HG03108 (cell line): ENCODE measurements around the gene HOXC13.

Source experiments
- ATAC-seq: cut with Tn5 transposase; IDR thresholded peaks from one replicate; pipeline ENCODE4 v1.9.1; 2021; ENCODE audit warnings: moderate library complexity; ENCODE audit not compliant: unreplicated experiment

Gene HOXC13

DNA sequence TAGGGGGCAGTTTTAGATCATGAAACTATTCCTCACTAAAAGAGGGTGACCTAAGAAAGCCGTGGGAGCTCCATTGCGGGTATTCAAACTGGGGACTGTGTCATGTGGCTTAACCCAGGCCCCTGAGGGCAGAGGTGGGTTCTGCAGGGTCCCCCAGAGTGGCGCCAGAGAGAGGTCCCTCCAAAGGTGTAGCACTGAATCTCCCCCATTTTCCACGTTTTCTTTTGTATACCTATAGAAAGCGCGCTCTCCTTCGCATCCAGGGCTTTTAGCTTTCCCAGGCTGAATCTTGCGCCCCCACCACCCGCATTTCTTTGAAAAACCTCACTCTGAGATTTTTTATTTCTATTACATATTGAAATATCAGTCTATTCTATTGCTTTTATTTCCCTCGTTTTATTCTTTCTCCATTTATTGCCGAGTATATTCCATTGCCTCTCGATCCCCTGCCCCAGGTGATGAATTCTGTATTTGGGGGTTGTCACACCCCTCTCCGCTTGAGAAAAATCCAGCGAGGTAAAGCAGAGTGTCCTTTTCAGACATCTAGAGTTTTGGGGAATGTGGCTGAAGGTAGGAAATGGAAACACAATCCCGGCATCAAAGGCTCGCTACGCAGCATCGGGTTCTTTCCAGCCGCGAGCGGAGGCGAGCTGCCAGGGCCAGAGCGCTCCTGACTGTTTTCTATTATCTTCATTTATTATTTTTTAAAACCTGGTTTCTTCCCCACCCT lies 870 bp upstream of the HOXC13 start:
- ATAC-seq, result no peak

DNA sequence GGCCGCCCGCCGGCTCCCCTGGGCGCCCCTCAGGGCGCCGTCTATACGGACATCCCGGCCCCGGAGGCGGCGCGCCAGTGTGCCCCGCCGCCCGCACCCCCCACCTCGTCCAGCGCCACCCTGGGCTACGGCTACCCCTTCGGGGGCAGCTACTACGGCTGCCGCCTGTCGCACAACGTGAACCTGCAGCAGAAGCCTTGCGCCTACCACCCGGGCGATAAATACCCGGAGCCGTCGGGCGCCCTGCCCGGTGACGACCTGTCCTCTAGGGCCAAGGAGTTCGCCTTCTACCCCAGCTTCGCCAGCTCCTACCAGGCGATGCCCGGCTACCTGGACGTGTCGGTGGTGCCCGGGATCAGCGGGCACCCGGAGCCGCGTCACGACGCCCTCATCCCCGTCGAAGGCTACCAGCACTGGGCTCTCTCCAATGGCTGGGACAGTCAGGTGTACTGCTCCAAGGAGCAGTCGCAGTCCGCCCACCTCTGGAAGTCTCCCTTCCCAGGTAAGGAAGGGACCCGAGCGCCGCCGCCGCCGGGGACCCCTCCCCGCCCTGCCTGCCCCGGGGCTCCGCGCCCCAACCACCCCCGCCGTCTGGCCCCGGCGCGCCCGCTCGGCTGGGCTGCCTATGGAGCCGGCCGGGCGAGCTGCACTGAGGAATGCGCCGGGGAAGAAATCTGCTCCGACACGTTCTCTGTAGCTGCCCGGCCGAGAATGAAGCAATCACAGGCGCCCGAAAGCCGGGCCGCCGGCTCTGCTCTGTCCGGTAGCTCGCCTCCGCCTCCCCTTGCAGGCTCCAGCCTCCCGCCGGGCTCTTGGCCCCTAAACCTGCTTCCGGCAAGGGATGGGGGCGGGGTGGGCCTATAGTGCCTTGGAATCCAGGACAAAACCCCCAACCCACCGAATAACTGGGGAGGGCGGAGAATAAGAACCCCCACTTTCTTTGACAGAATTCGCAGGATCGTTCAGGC lies 794 bp downstream of the HOXC13 start:
- ATAC-seq, result no peak

- no peak for ATAC-seq
Measured at GRCh38 chr12:53940443-53941014, 1.9 kb downstream of the HOXC13 start.

DNA sequence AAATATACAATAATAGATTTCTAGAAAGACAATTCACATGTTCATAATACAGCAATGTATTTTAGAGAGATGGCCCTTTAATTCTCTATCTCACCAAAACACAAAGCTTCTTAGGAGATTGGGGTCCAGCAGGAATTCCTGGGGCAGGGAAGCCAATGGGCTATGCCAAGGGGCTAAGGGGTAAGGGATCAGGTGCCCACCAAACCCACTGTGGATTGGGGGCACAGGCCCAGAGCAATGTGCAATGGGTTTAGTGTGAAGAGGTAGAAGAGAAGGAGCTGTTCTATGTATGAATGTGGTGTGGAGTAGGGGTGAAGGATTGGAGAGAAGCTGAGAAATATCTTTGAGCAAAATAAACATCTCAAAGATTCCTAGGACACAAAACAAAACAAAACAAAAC lies 2.6 kb downstream of the HOXC13 start:
- ATAC-seq, result no peak

DNA sequence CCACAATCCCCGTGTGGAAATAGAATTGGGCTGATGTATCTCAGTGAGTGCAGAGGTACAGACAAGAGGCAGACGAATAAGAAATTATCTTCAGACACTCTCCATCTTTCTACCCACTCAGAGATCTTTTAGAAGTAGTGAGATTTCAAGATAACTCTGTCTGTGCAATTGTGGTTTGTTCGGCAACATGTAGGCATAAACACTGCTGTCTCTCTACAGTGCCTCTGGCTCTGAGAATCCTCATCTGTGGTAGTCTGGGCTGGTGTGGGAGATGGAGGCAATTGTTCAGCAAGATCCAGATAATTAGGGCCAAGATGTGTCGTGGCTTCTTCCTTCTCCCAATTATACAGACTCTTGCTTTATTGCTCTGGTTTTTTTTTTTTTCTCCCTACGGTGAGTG lies 3.1 kb downstream of the HOXC13 start:
- ATAC-seq, result no peak

GRCh38 chr12:53942467-53942997 lies 3.9 kb downstream of the HOXC13 start:
- no peak for ATAC-seq

DNA sequence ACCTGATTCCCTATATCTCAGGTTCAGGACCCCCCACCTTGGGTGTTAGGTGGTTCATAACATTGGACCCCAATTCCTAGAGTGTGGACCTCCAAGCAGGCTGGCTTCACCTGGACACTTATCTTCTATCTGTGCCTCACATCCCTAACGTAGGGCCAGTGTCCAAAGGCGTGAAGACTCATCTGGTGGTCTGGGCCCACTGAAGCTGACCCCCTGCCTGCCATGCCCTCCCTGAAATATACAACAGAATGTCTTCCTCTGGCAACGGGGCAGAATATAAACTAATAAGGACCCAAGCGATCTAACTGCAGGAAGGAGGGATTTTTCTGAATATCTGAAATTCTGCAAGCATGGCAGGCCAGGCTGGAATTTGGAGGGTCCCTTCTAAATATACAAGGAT lies 5.6 kb downstream of the HOXC13 start:
- ATAC-seq, result no peak

DNA sequence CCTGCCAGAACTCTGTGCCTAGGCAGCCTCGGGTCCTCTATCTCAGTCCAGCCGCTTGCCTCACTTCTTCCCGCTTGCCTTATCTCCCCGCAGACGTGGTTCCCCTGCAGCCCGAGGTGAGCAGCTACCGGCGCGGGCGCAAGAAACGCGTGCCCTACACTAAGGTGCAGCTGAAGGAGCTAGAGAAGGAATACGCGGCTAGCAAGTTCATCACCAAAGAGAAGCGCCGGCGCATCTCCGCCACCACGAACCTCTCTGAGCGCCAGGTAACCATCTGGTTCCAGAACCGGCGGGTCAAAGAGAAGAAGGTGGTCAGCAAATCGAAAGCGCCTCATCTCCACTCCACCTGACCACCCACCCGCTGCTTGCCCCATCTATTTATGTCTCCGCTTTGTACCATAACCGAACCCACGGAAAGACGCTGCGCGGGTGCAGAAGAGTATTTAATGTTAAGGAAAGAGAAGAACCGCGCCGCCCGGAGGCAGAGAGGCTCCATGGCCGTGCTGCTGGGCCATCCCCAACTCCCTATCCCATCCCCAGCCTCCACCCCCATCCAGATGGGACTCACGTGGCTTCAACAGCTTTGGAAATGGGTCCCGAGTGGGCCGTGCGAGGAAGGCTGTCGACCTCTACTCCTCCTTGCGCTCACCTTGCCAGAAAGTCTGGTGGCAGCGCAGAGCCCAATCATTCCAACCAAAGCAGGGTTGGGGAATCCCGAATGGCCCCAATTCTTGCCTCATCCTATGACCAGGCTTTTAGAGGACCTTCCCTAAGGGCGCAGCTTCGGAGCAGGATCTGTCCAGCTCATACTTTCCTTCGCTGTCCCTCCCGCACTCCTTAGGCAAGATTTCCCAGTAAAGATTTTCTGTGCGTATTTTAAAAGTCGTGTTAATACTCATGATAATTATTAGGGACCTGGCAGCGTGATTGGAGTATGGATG lies 6.5 kb downstream of the HOXC13 start:
- no peak for ATAC-seq

DNA sequence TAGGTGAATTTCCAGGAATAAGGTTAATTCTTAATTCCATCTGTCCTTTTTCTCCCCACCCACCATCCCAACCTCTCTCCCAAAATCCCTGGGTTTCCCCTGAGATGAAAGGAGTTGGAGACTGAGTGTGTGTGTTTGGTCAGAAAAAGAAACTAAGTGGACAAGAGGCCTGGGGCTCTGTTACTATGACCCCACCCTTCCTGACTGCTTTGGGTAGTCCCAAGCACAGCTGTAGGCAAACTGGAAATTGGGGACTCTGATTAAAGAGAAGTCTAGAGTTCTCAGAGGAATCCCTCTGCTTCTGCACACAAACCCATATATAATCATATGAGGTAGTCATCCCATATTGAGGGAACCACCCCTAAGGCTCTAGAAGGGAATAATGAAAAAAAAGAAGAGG lies 9.1 kb downstream of the HOXC13 start:
- ATAC-seq, result no peak

DNA sequence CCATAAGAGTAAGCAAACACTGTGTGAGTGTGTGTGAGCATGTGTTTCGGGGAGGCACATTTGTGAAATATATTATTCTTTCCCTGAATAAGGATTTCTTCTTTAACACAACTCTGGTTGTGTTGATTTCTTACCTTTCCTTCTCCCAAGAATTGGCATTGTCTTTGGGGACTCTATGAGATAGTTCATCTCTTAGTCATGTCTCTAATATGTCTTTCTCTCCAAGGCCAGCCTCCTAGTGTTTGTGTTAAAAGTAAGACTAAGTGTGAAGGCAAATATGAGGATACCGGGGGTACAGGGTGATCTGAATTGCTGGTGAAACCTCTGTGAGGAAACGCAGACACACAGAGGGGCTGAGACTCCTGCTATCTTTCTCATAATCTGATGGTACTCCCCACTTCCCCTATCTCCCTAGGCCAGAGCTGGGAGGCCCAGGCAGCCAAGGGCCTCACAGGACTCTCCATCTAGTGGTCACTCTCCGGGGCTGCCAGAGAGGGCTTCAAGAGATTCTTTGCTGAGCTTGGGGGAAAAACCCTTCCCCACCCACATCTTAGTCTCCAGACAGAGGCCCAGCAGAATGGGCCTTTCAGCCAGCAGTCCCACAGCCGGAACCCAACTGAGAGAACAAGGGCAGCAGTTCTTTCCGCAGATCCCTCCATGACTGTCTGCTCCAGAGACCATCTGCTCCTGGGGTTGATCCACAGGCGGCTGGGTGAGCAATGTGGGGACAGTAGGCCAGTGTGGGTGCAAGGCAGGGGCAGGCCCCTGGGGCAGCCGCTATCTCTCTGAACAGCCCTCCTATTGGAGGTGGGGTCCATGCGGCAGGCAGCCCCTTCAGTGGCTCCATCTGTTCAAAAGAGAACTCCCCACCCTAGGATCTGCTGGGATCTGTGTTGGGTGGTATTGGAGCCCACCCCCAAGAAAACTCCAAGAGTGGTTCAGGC lies 10.3 kb downstream of the HOXC13 start:
- no peak for ATAC-seq

DNA sequence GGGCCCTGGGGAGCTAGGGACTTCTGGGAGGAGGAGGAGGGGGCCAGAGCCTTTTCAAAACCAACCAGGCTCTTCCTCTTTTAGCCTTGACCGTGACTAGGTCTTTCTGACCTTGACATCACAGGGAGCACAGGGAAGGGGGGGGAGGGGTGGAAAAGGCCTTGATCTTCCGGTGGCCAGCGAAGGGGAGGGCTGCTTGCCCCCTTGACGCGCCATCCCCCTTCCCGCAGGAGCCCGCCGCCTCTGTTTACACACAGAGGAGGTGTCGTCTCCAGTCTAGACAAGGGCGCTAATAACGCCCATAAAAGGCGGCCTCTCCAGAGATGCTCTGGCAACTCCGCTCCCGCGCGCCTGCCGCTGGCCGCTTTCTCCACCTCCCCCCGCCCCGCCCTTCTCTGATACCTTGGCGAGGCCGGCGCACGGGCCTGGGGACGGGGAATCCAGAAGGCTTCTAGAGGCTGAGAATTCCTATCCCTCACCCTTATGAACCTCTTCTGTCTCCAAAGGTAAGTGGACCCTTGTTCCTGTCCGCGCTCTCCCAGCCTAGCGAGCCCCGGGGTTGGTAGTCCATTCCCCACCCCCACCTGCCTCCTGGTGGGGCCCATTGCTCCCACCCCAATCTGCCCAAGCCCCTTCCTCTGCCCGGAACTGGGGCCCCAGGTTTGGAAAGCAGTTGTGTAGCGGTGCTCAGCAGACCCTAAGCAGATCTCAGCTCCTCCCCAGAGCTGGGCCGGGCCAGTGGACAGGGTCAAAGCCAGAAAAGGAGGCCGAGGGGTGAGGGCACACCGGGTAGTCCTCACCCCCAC lies 11.2 kb downstream of the HOXC13 start:
- no peak for ATAC-seq

DNA sequence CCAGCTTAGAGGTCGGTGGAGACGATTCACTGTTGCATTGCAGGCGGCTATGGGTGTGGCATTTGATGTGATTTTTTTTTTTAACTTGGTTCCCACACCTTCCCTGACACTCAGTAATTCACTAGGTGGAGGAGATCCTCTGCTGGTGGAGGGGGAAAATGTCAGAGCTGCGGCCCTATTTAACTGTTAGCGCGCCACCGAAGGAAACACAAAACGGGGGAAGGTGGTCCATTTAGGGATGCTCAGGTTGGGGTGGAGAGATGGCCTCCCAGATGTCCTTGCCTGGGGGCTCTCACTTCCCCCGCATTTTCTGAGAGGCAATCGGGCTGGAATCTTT lies 11.8 kb downstream of the HOXC13 start:
- ATAC-seq, result no peak

DNA sequence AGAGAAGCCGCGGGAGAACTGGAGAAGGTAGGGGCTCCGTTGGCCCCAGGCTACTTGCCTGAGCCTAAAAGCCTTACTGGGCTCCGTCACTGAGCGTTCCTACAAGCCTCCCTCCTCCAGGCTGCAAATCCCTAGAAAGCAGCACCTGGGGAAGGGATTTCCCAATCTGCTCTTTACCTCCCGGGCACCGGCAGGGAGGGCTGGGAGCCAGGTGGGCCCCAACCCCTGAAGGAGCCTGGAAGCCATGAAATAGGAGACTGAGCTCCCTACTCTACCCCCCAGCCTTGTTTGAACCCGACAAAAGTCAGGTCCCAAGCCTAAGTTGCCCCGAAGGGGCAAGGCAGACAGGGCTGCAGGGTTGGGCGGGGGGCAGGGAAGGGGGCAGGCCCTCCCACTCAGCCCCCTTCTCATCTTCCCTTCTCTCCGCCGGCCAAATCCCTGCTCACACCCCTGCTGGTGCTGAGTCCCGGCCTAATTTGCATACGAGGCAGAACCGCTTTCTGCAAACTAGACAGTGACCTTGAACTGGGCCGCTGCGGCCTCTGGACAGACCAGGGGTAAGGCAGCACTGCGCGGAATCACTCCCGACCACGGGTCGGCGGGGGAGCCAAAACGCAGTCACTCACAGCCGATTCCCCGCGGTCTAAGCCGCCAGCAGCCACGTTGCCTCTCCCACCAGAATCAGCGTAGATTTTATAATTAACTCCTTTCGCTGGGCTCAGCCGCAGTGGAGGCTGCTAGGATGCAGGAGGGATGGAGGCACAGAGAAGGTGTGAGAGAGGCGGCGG lies 12.4 kb downstream of the HOXC13 start:
- ATAC-seq, result no peak

DNA sequence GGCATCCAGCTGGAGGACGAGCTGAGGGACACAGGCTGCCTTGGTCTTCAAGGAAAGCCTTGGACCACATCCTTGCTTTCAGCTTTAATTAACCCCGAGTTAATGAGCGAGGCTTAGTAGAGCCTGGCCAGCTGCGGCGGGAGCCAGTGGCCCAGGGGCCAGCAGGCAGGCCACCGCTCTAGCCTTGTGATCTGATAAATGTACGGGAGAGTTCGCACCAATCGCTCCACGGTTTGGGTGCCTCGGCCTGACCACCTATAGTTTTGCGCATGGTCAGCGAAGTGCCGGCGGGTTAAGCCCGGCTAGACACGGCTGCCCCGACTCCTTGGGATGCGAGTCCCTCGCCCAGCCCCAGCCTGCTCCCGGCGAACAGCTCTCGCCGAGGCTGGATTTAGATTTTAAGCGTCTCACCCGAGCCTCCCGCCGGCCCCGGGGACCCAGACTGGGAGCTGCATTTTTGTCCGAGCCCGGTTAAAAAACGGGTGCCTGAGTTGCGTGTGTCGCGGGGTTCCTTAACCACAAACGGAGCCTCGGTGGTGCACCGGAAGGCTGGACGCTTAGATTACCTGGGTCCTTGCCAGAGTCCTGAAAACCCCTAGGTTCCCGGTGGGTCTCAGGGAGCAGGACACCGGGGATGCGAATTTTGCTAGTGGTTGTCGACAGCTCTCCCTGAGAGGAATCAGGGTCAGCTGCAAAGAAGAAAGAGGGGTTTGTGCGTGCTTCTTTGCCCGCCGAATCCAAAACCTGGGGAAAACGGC lies 13.1 kb downstream of the HOXC13 start:
- no peak for ATAC-seq

DNA sequence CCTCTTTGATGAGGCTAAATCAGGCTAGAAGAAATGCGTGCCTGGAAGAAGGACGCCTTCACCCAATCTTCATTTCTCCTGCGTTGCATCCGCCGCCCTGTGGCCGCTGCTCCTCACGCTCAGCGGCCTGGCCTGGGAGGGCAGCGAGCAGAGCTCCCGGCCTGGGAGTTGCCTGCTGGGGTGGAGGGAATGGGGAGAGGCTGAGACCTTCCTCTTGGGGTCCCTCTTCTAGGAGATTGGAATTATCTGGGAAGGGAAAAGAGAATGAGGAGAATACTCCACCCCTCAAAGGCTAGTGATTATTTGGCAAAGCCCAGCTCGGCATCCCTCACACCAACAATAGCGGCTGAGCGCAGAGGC lies 13.7 kb downstream of the HOXC13 start:
- no peak for ATAC-seq

DNA sequence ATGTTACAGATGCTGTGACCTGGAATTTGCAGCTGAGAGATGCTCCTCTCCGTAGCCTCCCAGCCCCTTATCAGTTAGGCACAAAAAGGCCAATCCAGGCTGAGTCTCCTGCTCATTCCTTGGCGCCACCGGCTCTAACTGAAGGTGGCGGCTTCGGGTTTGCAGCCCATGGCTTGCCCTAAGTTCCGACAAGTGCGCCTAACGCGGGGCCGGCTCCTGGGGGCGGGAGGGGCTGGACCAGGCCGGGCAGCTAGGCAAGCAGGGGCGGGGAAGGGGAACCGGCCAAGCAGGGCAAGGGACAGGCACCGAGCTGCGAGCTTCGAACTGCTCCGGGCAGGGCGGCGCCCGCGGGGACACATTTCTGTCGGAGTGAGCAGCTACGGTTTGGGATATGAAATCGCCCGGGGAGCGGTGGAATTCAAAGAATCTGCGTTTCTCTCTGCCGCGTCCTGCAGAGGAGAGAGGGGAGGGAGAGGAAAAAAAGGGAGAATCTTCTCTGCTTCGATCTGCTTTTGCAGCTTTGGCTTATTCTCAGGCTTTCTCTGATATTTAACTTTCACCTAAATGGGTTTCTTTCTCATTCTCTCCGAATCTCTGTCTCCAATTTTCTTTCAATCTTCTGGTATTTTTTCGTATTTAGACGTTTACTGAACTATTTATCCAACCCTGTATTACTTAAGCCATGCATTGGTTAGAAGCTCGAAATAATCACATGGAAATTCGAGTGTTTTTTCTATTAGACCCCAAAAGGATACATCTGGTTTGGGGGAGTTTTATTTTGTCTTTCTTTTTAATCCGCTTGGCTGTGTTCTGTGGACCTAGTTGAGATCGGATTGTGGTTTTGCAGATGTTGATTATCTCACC lies 14.5 kb downstream of the HOXC13 start:
- no peak for ATAC-seq
